Subcutaneous abdominal adipose tissue (tissue), 5 donors: Measurements from ENCODE around the gene ABCB8.

Experiments used
- H3K27ac ChIP-seq: one replicate; pipeline ENCODE4 v1.7.0; 2013; ENCODE audit warnings: low read depth, mild to moderate bottlenecking, inconsistent platforms, low read length, moderate library complexity
- H3K27me3 ChIP-seq, 5 donors: one replicate each; pipeline ENCODE4 v1.7.0; 2013; ENCODE audit warnings: low read length in 5 of 5, inconsistent platforms in 1 of 5; ENCODE audit not compliant: control insufficient read depth in 5 of 5, insufficient read depth in 4 of 5
- H3K36me3 ChIP-seq, 5 donors: one replicate each; pipeline ENCODE4 v1.7.0; 2013; ENCODE audit warnings: low read length in 5 of 5; ENCODE audit not compliant: control insufficient read depth in 5 of 5, insufficient read depth in 5 of 5
- H3K4me1 ChIP-seq, 5 donors: one replicate each; pipeline ENCODE4 v1.7.0; 2013; ENCODE audit warnings: low read length in 5 of 5, mild to moderate bottlenecking in 3 of 5, moderate library complexity in 1 of 5; ENCODE audit not compliant: control insufficient read depth in 5 of 5, insufficient read depth in 5 of 5
- H3K4me3 ChIP-seq, 5 donors: one replicate each; pipeline ENCODE4 v1.7.0; 2013; ENCODE audit warnings: low read length in 5 of 5, low read depth in 1 of 5
- H3K9ac ChIP-seq, 5 donors: one replicate each; pipeline ENCODE4 v1.7.0; 2013; ENCODE audit warnings: low read length in 5 of 5, mild to moderate bottlenecking in 4 of 5, moderate library complexity in 3 of 5
- H3K9me3 ChIP-seq, 5 donors: one replicate each; pipeline ENCODE4 v1.7.0; 2013; ENCODE audit warnings: low read length in 5 of 5; ENCODE audit not compliant: control insufficient read depth in 5 of 5
- donor health status: healthy.
- donor health status: healthy.
- donor health status: healthy.
- donor health status: healthy.
- donor health status: healthy.

Gene ABCB8

GRCh38 chr7:151075978-151076426 is 47.8 kb downstream of the ABCB8 start:
- no peaks in the 10 kb centered on the region for H3K27me3 ChIP-seq
- H3K36me3 ChIP-seq, result peaks cover 0 to 58% (median 48%) of the 10 kb centered on the region in 5 donors
- H3K27ac ChIP-seq, result no peak overlapping the region
- H3K9me3 ChIP-seq, result no peaks in the 10 kb centered on the region
- no peak overlapping the region for H3K4me3 ChIP-seq
- peaks cover 2 to 30% (median 24%) of the 10 kb centered on the region in 5 donors for H3K4me1 ChIP-seq
- H3K9ac ChIP-seq, result no peak overlapping the region

- H3K36me3 ChIP-seq, result peaks cover 0 to 48% (median 37%) of the 10 kb centered on the region in 5 donors
- no peaks in the 10 kb centered on the region for H3K9me3 ChIP-seq
- no peak overlapping the region for H3K27ac ChIP-seq
- H3K9ac ChIP-seq, result no peak overlapping the region
- no peak overlapping the region for H3K4me3 ChIP-seq
- H3K4me1 ChIP-seq, result peaks cover 2 to 40% (median 35%) of the 10 kb centered on the region in 5 donors
- H3K27me3 ChIP-seq, result no peaks in the 10 kb centered on the region
These were observed 48.8 kb downstream of the ABCB8 start for GRCh38 chr7:151076863-151077704.

- Histone ChIP-seq H3K27ac (no peak overlapping the region), H3K4me1 (peaks cover 4 to 47% (median 42%) of the 10 kb centered on the region in 5 donors), H3K9ac (no peak overlapping the region), H3K9me3 (no peaks in the 10 kb centered on the region), H3K36me3 (peaks cover 0 to 41% (median 36%) of the 10 kb centered on the region in 5 donors), H3K4me3 (no peak overlapping the region), H3K27me3 (no peaks in the 10 kb centered on the region)
These were observed 49.5 kb downstream of the ABCB8 start for GRCh38 chr7:151077705-151078232.

GRCh38 chr7:151078233-151079040 is 50.2 kb downstream of the ABCB8 start:
- H3K4me1 ChIP-seq, result peaks cover 4 to 49% (median 43%) of the 10 kb centered on the region in 5 donors
- no peaks in the 10 kb centered on the region for H3K27me3 ChIP-seq
- peaks cover 0 to 41% (median 34%) of the 10 kb centered on the region in 5 donors for H3K36me3 ChIP-seq
- H3K9me3 ChIP-seq, result no peaks in the 10 kb centered on the region
- H3K27ac ChIP-seq, result no peak overlapping the region
- H3K9ac ChIP-seq, result no peak overlapping the region
- no peak overlapping the region for H3K4me3 ChIP-seq

- peak overlapping the region; percentile 80 to 95 (median 83) for H3K4me3 ChIP-seq
- H3K4me1 ChIP-seq, result peaks cover 4 to 55% (median 48%) of the 10 kb centered on the region in 5 donors
- no peak overlapping the region for H3K27ac ChIP-seq
- H3K9ac ChIP-seq, result peak overlapping the region in 3 of 5 donors; percentile 65 to 91 (median 86)
- H3K9me3 ChIP-seq, result no peaks in the 10 kb centered on the region
- peaks cover 0 to 32% (median 25%) of the 10 kb centered on the region in 5 donors for H3K36me3 ChIP-seq
- no peaks in the 10 kb centered on the region for H3K27me3 ChIP-seq
These were observed 51.1 kb downstream of the ABCB8 start for GRCh38 chr7:151079199-151079910.

GRCh38 chr7:151080067-151080521 is 51.8 kb downstream of the ABCB8 start:
- Histone ChIP-seq H3K9me3 (no peaks in the 10 kb centered on the region), H3K27me3 (no peaks in the 10 kb centered on the region), H3K4me1 (peaks cover 4 to 59% (median 49%) of the 10 kb centered on the region in 5 donors), H3K36me3 (peaks cover 0 to 25% (median 17%) of the 10 kb centered on the region in 5 donors), H3K27ac (peak overlapping the region; percentile 94), H3K9ac (peak overlapping the region in 4 of 5 donors; percentile 65 to 92 (median 88)), H3K4me3 (peak overlapping the region; percentile 80 to 95 (median 83))

- H3K27ac ChIP-seq, result peak within 1 kb of the TSS; percentile 94
- H3K4me3 ChIP-seq, result peak within 1 kb of the TSS; percentile 80 to 95 (median 83)
- no peaks in the 10 kb centered on the region for H3K9me3 ChIP-seq
- peaks cover 4 to 64% (median 54%) of the 10 kb centered on the region in 5 donors for H3K4me1 ChIP-seq
- H3K9ac ChIP-seq, result peak within 1 kb of the TSS in 4 of 5 donors; percentile 65 to 92 (median 88)
- peaks cover 0 to 19% (median 12%) of the 10 kb centered on the region in 5 donors for H3K36me3 ChIP-seq
- no peaks in the 10 kb centered on the region for H3K27me3 ChIP-seq
These were observed 52.4 kb downstream of the ABCB8 start, which contains the start of gene FASTK for GRCh38 chr7:151080522-151081169. TSS of gene FASTK (minus strand) at chr7:151080809. CDS start at chr7:151080766, 43 bp downstream.

- H3K27me3 ChIP-seq, result no peaks in the 10 kb centered on the region
- no peaks in the 10 kb centered on the region for H3K9me3 ChIP-seq
- peak overlapping the region in 4 of 5 donors; percentile 65 to 86 (median 83) for H3K9ac ChIP-seq
- H3K36me3 ChIP-seq, result peaks cover 0 to 12% (median 6%) of the 10 kb centered on the region in 5 donors
- H3K4me3 ChIP-seq, result peak overlapping the region in 4 of 5 donors; percentile 53 to 95 (median 84)
- H3K27ac ChIP-seq, result peak overlapping the region; percentile 94
- H3K4me1 ChIP-seq, result peaks cover 4 to 67% (median 58%) of the 10 kb centered on the region in 5 donors
These were observed 53.2 kb downstream of the ABCB8 start for GRCh38 chr7:151081170-151082101.
